Retinal pigment epithelial cell (primary cell): ENCODE results near the gene KLHDC7A.

Source experiments
- DNase-seq: peaks from one replicate; pipeline ENCODE4 v3.0.0-alpha.2; 2010; ENCODE audit warnings: low read depth
- H3K4me3 ChIP-seq: 2 replicates; pipeline ENCODE4 v1.5.1; 2011; ENCODE audit warnings: mild to moderate bottlenecking, low read length, control low read depth, moderate library complexity
- TF ChIP-seq, protein P1 (sequence below): conservative IDR thresholded peaks from 2 replicates; pipeline ENCODE4 v1.5.1; 2011; ENCODE audit warnings: low read depth, low read length, control low read depth, inconsistent platforms

KLHDC7A gene

DNA sequence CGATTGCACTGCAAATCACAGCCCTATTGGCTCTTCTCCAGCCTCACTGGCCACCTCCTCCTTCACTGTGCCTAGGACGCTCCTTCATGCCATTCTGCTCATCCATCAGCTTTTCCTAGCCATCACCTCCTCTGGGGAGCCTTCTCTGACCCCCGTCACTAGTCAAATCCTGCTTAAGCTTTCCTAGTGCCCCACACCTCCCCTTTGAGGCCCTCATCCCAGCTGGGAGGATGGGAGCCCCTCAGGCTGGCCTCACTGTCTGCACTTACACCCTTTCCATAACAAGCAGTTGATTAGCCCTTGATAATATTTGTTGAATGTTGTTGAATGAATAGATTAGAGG is 50.7 kb downstream of the KLHDC7A start:
- no peak for DNase-seq
- H3K4me3 ChIP-seq: no peak overlapping the region
- TF ChIP-seq, protein P1, sequence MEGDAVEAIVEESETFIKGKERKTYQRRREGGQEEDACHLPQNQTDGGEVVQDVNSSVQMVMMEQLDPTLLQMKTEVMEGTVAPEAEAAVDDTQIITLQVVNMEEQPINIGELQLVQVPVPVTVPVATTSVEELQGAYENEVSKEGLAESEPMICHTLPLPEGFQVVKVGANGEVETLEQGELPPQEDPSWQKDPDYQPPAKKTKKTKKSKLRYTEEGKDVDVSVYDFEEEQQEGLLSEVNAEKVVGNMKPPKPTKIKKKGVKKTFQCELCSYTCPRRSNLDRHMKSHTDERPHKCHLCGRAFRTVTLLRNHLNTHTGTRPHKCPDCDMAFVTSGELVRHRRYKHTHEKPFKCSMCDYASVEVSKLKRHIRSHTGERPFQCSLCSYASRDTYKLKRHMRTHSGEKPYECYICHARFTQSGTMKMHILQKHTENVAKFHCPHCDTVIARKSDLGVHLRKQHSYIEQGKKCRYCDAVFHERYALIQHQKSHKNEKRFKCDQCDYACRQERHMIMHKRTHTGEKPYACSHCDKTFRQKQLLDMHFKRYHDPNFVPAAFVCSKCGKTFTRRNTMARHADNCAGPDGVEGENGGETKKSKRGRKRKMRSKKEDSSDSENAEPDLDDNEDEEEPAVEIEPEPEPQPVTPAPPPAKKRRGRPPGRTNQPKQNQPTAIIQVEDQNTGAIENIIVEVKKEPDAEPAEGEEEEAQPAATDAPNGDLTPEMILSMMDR: no peak

DNA sequence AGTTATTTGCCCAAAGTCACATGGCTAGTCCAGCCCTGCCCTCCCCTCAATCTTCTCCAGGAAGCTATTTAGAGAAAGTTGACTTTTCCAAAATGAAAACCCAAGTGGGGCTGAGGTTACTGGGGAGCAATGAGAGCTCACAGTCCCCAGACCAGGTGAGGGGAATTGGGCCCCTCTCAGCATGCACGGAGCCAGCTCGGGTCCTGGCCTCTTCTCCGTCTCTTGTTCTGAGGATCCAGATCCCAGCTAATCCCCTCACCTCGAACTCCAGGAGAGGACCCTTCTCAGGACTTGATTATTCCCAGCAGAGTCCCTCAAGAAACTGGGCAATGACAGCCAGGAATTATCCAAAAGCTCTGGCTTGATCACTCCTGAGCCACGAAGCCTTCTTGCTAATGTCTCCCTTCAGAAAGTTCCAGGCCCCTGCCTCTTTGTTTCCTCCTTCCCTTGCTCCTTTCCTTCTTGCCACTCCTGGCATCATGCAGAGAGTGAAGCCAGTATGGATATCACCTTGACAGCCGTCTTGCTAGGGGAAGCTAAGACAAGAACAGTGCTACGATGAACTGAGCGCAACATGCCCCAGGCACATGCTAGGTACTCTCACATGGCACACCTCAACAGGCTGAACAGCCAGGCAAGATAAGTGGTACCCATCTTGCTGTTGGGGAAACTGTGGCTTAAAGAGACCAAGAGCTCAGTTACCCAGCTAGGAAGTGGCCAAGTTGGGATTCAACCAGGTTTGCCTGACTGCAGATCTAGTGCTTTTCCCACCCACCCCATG is 51.9 kb downstream of the KLHDC7A start:
- H3K4me3 ChIP-seq: no peak overlapping the region
- TF ChIP-seq, protein P1: no peak
- DNase-seq: no peak

DNA sequence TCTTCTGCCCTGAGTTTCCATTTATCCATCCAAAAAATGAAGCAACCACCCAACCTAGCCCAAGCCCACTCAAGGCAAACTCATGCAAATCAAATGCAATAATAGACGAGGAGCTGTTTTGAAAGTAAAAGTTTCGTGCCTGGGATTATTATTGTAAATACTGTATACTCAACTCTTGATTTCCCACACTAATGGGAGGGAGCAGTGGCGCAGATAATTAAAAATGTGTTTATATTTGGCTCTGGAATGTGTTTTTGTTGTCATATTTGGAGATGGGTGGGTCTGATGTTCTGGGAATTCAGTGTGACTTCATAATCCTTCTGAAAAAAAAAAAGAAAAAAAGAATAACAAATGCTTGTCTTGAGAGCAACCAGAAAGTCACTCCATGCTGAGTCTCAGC is 52.5 kb downstream of the KLHDC7A start:
- TF ChIP-seq, protein P1: no peak
- DNase-seq: no peak
- no peak overlapping the region for H3K4me3 ChIP-seq

DNA sequence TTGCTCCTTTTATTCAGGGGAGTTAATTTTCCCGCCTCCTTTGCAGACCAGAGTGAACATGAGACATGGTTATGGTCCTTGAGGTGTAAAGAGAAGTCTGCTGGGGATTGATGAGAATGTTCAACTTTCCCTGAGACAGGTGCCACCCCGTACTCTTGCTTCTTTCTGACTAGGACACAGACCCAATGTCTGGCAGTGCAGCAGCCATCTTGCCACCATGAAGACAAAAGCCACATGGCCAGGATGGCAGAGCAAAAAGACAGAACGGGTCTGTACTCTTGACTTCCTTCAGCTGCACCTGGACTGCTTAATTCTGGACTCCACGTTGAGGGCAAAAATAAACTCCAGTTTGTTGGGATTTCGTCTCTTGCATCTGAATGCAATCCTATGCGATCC is 54.1 kb downstream of the KLHDC7A start:
- TF ChIP-seq, protein P1: no peak
- no peak for DNase-seq
- H3K4me3 ChIP-seq: no peak overlapping the region
